T-cell (primary cell): ENCODE measurements around the gene SETD2. TPM values are rescaled to one million over a fixed set of nuclear protein-coding genes. Genes with fewer than 3 reads are reported as not detected.
A peak's percentile ranks its signal among the peaks of the same experiment; 100 is the strongest.
"Not testable (repeated sequence)": the region's sequence is repeated elsewhere in the genome, so short reads cannot be mapped to it uniquely, and the experiment has no call there.

Experiments
- ATAC-seq, 4 experiments: fragments of 200-7000 bp in 3 of 4; fragments of 150-1000 bp in 1 of 4; cut with Tn5 transposase; replicated peaks in 1 of 4; 1 replicate in 3 of 4; 2 replicates in 1 of 4; pipeline ENCODE4 v1.10.0; 2021; ENCODE audit warnings: moderate library complexity in 3 of 4, mild to moderate bottlenecking in 2 of 4, moderate number of reproducible peaks in 1 of 4
- CTCF ChIA-PET, 2 donors: fragments of 300-600 bp; sonication (Branson Sonifier 250); formaldehyde crosslinking; loops; one replicate each; lab custom pipeline; 2022; ENCODE audit warnings: antibody characterized with exemption in 2 of 2; lab: Charles Lee
- POLR2A ChIA-PET, 2 donors: fragments of 300-600 bp; sonication (Branson Sonifier 250); formaldehyde crosslinking; loops; one replicate each; lab custom pipeline; 2022; ENCODE audit warnings: antibody characterized with exemption in 2 of 2; lab: Charles Lee
- DNase-seq, 35 experiments: peaks; one replicate each; pipeline versions ENCODE4 v3.0.0 to v3.0.0-alpha.2; 2013 to 2023
- H3K27ac ChIP-seq: one replicate; pipeline ENCODE4 v1.5.1; 2013; ENCODE audit warnings: low read length
- H3K27me3 ChIP-seq, 2 experiments: replicated peaks in 1 of 2; 1 replicate in 1 of 2; 2 replicates in 1 of 2; pipeline versions ENCODE4 v1.6.1 to v1.7.0; 2013; ENCODE audit warnings: low read length in 1 of 2, mixed read lengths in 1 of 2; ENCODE audit not compliant: control insufficient read depth in 2 of 2, insufficient read depth in 2 of 2; ENCODE audit errors: extremely low read depth in 1 of 2
- H3K36me3 ChIP-seq, 2 donors: 1 replicate in 1 of 2; 2 replicates in 1 of 2; pipeline versions ENCODE4 v1.6.1 to v1.7.0; 2013; ENCODE audit warnings: low read length in 1 of 2; ENCODE audit not compliant: control insufficient read depth in 2 of 2, insufficient read depth in 1 of 2; ENCODE audit errors: extremely low read depth in 1 of 2
- H3K4me1 ChIP-seq, 2 experiments: 1 replicate in 1 of 2; 2 replicates in 1 of 2; pipeline versions ENCODE4 v1.6.1 to v1.7.0; 2013; ENCODE audit warnings: low read length in 2 of 2, mixed read lengths in 1 of 2; ENCODE audit not compliant: insufficient read depth in 2 of 2, control insufficient read depth in 1 of 2; ENCODE audit errors: extremely low read depth in 1 of 2
- H3K4me3 ChIP-seq, 2 donors: 1 replicate in 1 of 2; 2 replicates in 1 of 2; pipeline versions ENCODE4 v1.5.1 to v1.7.0; 2013; ENCODE audit warnings: mild to moderate bottlenecking in 2 of 2, low read length in 1 of 2, moderate library complexity in 1 of 2; ENCODE audit not compliant: control insufficient read depth in 1 of 2; ENCODE audit errors: extremely low read depth in 1 of 2
- H3K9me3 ChIP-seq: 2 replicates; pipeline ENCODE4 v1.7.0; 2013
- H3K27ac Mint-ChIP-seq, 2 donors: one replicate each; pipeline ENCODE4 v1.8.0; 2020 to 2021; ENCODE audit warnings: mild to moderate bottlenecking in 2 of 2, mixed read lengths in 2 of 2
- H3K27me3 Mint-ChIP-seq, 2 donors: one replicate each; pipeline ENCODE4 v1.8.0; 2021 to 2022; ENCODE audit warnings: mixed read lengths in 2 of 2
- H3K36me3 Mint-ChIP-seq: one replicate; pipeline ENCODE4 v1.8.0; 2021; ENCODE audit warnings: mixed read lengths
- H3K4me1 Mint-ChIP-seq, 3 donors: one replicate each; pipeline ENCODE4 v1.8.0; 2020 to 2022; ENCODE audit warnings: mixed read lengths in 3 of 3, mild to moderate bottlenecking in 1 of 3
- H3K4me3 Mint-ChIP-seq, 3 donors: one replicate each; pipeline ENCODE4 v1.8.0; 2020 to 2022; ENCODE audit warnings: mild to moderate bottlenecking in 3 of 3, mixed read lengths in 3 of 3, moderate library complexity in 3 of 3
- H3K9me3 Mint-ChIP-seq, 3 donors: one replicate each; pipeline ENCODE4 v1.8.0; 2020 to 2022; ENCODE audit warnings: mixed read lengths in 3 of 3
- WGBS: methylation state at CpG from one replicate; pipeline ENCODE4 v1.1.5; 2013; ENCODE audit warnings: missing lambda C conversion rate; ENCODE audit not compliant: insufficient coverage; 5-methylcytosine and 5-hydroxymethylcytosine counted together
- total RNA-seq, 35 experiments: library from RNA in 6 of 35; stranded (reverse) in 6 of 35; fragments of 120-200 nt in 1 of 35; gene quantifications; one replicate each; pipeline versions ENCODE4 v1.2.1 to v1.2.4 and lab custom pipeline; 2013 to 2026

Gene SETD2, protein sequence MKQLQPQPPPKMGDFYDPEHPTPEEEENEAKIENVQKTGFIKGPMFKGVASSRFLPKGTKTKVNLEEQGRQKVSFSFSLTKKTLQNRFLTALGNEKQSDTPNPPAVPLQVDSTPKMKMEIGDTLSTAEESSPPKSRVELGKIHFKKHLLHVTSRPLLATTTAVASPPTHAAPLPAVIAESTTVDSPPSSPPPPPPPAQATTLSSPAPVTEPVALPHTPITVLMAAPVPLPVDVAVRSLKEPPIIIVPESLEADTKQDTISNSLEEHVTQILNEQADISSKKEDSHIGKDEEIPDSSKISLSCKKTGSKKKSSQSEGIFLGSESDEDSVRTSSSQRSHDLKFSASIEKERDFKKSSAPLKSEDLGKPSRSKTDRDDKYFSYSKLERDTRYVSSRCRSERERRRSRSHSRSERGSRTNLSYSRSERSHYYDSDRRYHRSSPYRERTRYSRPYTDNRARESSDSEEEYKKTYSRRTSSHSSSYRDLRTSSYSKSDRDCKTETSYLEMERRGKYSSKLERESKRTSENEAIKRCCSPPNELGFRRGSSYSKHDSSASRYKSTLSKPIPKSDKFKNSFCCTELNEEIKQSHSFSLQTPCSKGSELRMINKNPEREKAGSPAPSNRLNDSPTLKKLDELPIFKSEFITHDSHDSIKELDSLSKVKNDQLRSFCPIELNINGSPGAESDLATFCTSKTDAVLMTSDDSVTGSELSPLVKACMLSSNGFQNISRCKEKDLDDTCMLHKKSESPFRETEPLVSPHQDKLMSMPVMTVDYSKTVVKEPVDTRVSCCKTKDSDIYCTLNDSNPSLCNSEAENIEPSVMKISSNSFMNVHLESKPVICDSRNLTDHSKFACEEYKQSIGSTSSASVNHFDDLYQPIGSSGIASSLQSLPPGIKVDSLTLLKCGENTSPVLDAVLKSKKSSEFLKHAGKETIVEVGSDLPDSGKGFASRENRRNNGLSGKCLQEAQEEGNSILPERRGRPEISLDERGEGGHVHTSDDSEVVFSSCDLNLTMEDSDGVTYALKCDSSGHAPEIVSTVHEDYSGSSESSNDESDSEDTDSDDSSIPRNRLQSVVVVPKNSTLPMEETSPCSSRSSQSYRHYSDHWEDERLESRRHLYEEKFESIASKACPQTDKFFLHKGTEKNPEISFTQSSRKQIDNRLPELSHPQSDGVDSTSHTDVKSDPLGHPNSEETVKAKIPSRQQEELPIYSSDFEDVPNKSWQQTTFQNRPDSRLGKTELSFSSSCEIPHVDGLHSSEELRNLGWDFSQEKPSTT (N-terminal part only)
- total RNA-seq (10 to 100 TPM; 58.1 to 84.6 (median 63.9) TPM), total RNA-seq (lab: John Stamatoyannopoulos, UW) (86.4 to 273 (median 203) reads per million in 29 experiments)
- total RNA-seq (2013): 72.1 TPM

- Mint-ChIP-seq H3K27ac (peak within 1 kb of the TSS; percentile 96 to 98), H3K4me3 (peak within 1 kb of the TSS; percentile 90 to 98 (median 98)), H3K27me3 (no peaks in the 10 kb centered on the region), H3K36me3 (peaks cover 11% of the 10 kb centered on the region), H3K9me3 (no peaks in the 10 kb centered on the region), H3K4me1 (peaks cover 55 to 56% (median 56%) of the 10 kb centered on the region in 3 donors)
- under 1% methylated on average over 76 of the region's 95 CpGs for WGBS
- Histone ChIP-seq H3K36me3 (no peaks in the 10 kb centered on the region), H3K27ac (peak within 1 kb of the TSS; percentile 84), H3K4me1 (peaks cover 21 to 41% of the 10 kb centered on the region in 2 experiments), H3K9me3 (no peaks in the 10 kb centered on the region), H3K4me3 (peak within 1 kb of the TSS; percentile 94 to 95), H3K27me3 (no peaks in the 10 kb centered on the region)
- ChIA-PET POLR2A (interaction anchor here (0.6 to 1.4 kb wide), 5 partner anchors 18 to 150 kb away, joined by 3 to 5 read pairs (median 4); partner anchors contain the start of genes KIF9 (in 1 of the 2) and KLHL18 (in 1 of the 2)), CTCF (interaction anchor here in 1 of 2 donors (0.6 to 1.9 kb wide), 8 partner anchors 12 to 786 kb away, joined by 3 to 7 read pairs (median 4); no protein-coding TSS in a partner anchor)
- peak; percentile 88 to 89 (median 88) for ATAC-seq
- DNase-seq: peak; percentile 70 to 89 (median 81)
Observed at GRCh38 chr3:47164007-47164881, at the start of gene SETD2. Gene SETD2 (minus strand): TSS chr3:47164113. CDS start chr3:47163924, 189 bp downstream.

GRCh38 chr3:47210863-47211405 is 47.0 kb upstream of the SETD2 start:
- no peaks in the 10 kb centered on the region for H3K27me3 ChIP-seq
- no peaks in the 10 kb centered on the region for H3K27me3 Mint-ChIP-seq
- H3K27ac ChIP-seq: no peak overlapping the region
- H3K4me1 Mint-ChIP-seq: no peaks in the 10 kb centered on the region
- DNase-seq: no peak
- no peaks in the 10 kb centered on the region for H3K36me3 ChIP-seq
- H3K4me1 ChIP-seq: no peaks in the 10 kb centered on the region
- no peaks in the 10 kb centered on the region for H3K9me3 ChIP-seq
- WGBS: 91% methylated on average over 2 of the region's 3 CpGs
- H3K4me3 Mint-ChIP-seq: no peak overlapping the region
- no peak overlapping the region for H3K4me3 ChIP-seq
- no peak for ATAC-seq
- no peaks in the 10 kb centered on the region for H3K9me3 Mint-ChIP-seq
- ChIA-PET CTCF (interaction anchor here in 1 of 2 donors (0.7 kb wide), 1 partner anchor 557 kb away, joined by 3 read pairs; no protein-coding TSS in a partner anchor), POLR2A (no interaction called here)
- H3K36me3 Mint-ChIP-seq: no peaks in the 10 kb centered on the region
- no peak overlapping the region for H3K27ac Mint-ChIP-seq

DNA sequence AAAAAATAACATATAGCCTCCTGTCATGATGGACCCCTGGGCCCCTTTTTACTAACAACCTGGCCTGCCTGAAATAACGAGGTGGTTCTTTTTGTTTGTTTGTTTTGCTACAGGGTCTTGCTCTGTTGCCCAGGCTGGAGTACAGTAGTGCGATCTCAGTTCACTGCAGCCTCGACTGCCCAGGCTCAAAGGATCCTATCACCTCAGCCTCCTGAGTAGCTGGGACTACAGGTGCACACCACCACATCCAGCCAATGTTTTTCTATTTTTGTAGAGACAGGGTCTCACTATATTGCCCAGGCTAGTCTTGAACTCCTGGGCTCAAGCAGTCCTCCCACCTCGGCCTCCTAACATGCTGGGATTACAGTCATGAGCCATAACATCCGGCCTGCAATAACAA is 42.1 kb upstream of the SETD2 start:
- H3K36me3 Mint-ChIP-seq, H3K27ac Mint-ChIP-seq, POLR2A ChIA-PET, H3K27me3 ChIP-seq, H3K27ac ChIP-seq, H3K4me3 Mint-ChIP-seq, H3K4me1 Mint-ChIP-seq, H3K36me3 ChIP-seq, ATAC-seq, H3K9me3 Mint-ChIP-seq, H3K27me3 Mint-ChIP-seq, H3K4me3 ChIP-seq, DNase-seq, H3K4me1 ChIP-seq, H3K9me3 ChIP-seq: not testable (repeated sequence)
- CTCF ChIA-PET: interaction anchor here in 1 of 2 donors (0.6 kb wide), 1 partner anchor 69 kb away, joined by 6 read pairs; no protein-coding TSS in a partner anchor
- WGBS: 96% methylated on average over 4 of the region's 5 CpGs

DNA sequence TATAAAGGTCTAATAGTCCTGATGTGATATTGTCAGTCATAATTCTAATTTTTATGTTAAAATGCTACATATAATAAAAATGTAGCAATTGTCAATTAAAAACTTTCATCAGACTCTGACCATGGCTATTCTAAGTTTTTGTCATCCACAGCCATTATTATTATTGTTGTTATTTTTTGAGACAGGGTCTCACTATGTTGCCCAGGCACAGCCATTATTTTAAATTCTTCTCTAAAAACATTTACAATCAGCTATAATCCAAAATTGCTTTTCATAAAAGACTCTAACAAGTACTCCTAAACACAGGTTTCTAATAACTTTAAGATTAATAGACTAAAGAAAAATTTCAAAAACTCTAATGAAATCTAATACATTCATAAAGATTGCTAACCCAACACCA is 41.0 kb upstream of the SETD2 start:
- Histone ChIP-seq H3K9me3 (no peaks in the 10 kb centered on the region), H3K4me1 (no peaks in the 10 kb centered on the region), H3K36me3 (no peaks in the 10 kb centered on the region), H3K27me3 (no peaks in the 10 kb centered on the region), H3K27ac (no peak overlapping the region), H3K4me3 (no peak overlapping the region)
- Mint-ChIP-seq H3K27ac (no peak overlapping the region), H3K36me3 (no peaks in the 10 kb centered on the region), H3K4me1 (no peaks in the 10 kb centered on the region), H3K9me3 (no peaks in the 10 kb centered on the region), H3K27me3 (no peaks in the 10 kb centered on the region), H3K4me3 (no peak overlapping the region)
- POLR2A ChIA-PET: no interaction called here
- ATAC-seq (no peak), DNase-seq (no peak)
- CTCF ChIA-PET: no interaction called here

DNA sequence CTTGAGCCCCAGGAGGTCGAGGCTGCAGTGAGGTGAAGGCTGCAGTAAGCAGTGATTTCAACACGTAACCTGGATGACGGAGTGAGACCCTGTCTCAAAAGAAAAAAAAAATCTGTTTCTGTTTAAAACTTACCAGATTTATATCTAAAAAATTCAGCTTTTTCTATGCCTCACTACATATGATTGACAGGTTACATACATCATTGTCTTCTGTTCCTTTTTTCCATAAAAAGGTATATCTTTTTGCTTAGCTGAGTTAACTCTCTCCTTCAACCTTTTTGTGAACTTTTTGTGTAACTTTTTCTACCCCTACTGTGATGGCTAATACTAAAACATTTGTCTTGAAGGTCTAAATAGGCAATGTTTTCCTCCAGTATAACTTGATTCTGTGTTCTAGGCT is 38.6 kb upstream of the SETD2 start:
- Histone ChIP-seq H3K27ac (no peak overlapping the region), H3K36me3 (no peaks in the 10 kb centered on the region), H3K4me3 (no peak overlapping the region), H3K9me3 (no peaks in the 10 kb centered on the region), H3K4me1 (no peaks in the 10 kb centered on the region), H3K27me3 (no peaks in the 10 kb centered on the region)
- Mint-ChIP-seq H3K4me1 (no peaks in the 10 kb centered on the region), H3K27me3 (no peaks in the 10 kb centered on the region), H3K4me3 (no peak overlapping the region), H3K36me3 (no peaks in the 10 kb centered on the region), H3K9me3 (no peaks in the 10 kb centered on the region), H3K27ac (no peak overlapping the region)
- ATAC-seq: no peak
- WGBS: no CpG with 5 or more reads among the region's 3 CpGs
- ChIA-PET CTCF (no interaction called here), POLR2A (interaction anchor here (0.6 kb wide), 2 partner anchors 23 to 109 kb away, joined by 3 to 6 read pairs; no protein-coding TSS in a partner anchor)
- DNase-seq: no peak
